ENCODE data around the gene ZDHHC9. TPM values are rescaled to one million over a fixed set of nuclear protein-coding genes. Genes with fewer than 3 reads are reported as not detected.

Gene ZDHHC9
- total RNA-seq, 5 donors from 2014 or later (not counting 1 experiment from before 2014, with no cell fraction given) = 3.3 to 7.9 (median 7.3) TPM

DNA sequence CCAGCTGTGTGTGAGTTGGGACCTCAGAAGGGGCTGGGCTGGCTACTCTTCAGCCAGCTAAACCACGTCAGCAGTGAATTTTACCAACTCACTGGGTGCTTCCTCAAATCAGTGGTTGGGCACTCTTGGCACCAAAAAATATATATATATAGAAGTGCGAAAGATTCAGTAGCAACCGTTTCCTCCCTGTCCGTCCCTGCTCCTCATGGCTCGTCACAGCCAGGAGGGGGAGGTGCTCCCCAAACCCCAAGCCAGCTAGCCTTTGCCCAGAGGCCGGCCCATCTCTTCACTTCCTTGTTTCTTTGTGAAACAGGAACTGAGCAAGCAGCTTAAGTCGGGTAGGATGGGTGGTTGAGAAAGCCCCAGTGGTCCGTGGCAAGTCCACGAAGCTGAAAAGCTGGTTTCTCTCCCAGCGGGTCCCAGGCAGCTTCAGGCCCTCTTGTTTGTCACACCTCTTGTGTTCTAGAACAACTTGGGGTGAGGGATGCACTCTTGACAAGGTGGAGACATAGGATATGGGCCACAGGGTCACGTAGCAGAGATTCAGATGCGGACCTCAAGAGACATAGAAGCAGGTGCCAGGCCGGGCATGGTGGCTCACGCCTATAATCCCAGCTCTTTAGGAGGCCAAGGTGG lies 70.8 kb downstream of the ZDHHC9 start:
- Mint-ChIP-seq H3K27me3 (no peaks in the 10 kb centered on the region), H3K4me3 (peak overlapping the region; percentile 9 to 57 (median 28)), H3K4me1 (peaks cover 78 to 87% (median 82%) of the 10 kb centered on the region in 3 donors), H3K27ac (peak overlapping the region; percentile 84 to 97), H3K36me3 (no peaks in the 10 kb centered on the region), H3K9me3 (no peaks in the 10 kb centered on the region)
- no peaks in the 10 kb centered on the region for H3K9me3 ChIP-seq
- peaks cover 55 to 100% of the 10 kb centered on the region in 2 experiments for H3K4me1 ChIP-seq (ENCODE audit: control insufficient read depth in 1 of 2, extremely low read depth in 1 of 2, insufficient read depth in 2 of 2, low read length in 2 of 2)
- WGBS (ENCODE audit: insufficient coverage) = 0% methylated on average over 2 of the region's 14 CpGs
- no peaks in the 10 kb centered on the region for H3K36me3 ChIP-seq (ENCODE audit: control insufficient read depth in 2 of 2, extremely low read depth in 1 of 2, insufficient read depth in 1 of 2, low read length in 1 of 2)
- ChIA-PET CTCF (interaction anchor here in 1 of 2 donors (1.8 to 2.0 kb wide), 2 partner anchors 9 to 13 kb away, joined by 5 to 11 read pairs; no protein-coding TSS in a partner anchor), POLR2A (interaction anchor here (0.6 to 1.0 kb wide), 3 partner anchors 8 to 24 kb away, joined by 3 read pairs; no protein-coding TSS in a partner anchor)
- H3K27ac ChIP-seq (ENCODE audit: low read length) = peak overlapping the region; percentile 79
- H3K4me3 ChIP-seq (ENCODE audit: control insufficient read depth in 1 of 2, extremely low read depth in 1 of 2, low read length in 1 of 2) = no peak overlapping the region
- no peak for ATAC-seq (replicated peaks in 1 of 4)
- peak in 27 of 35 experiments; percentile 19 to 76 (median 40) for DNase-seq
- H3K27me3 ChIP-seq (replicated peaks in 1 of 2; ENCODE audit: control insufficient read depth in 2 of 2, extremely low read depth in 1 of 2, insufficient read depth in 2 of 2, low read length in 1 of 2) = no peaks in the 10 kb centered on the region

DNA sequence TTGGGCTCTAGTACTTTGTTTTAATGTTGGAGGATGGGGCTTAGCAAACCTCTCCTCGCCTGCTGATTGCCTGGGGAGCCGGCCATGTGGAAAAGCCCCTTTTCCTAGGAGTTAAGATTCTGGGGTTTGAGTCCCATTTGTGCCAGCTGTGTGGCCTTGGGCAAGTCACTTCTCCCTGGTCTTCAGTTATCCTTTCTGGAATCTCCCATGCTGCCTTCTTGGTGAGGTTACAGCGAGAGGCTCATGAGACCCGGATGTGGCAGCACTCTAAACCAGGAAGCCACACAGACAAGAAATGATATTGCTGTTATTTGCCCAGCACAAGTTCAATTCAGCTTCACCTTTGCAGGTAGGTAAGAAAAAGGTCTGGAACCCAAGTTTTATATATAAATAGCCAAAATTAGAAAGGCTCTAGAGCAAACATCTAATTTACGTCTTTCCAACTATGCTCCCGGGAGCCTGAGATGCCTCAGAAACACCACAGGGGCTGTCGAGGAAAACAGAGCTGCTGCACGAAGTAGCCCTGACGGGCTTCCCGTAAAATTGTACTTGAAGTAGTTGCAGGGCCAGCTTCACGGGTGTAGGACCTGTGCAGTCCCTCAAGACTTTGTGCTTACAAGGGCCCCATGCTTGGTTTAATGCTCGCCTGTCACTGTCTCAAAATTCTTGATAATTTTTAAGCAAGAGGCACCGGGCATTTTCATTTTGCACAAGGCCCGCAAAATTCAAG lies 72.3 kb downstream of the ZDHHC9 start:
- DNase-seq (peak in 21 of 35 experiments; percentile 14 to 71 (median 34)), ATAC-seq (replicated peaks in 1 of 4) (peak; percentile 28 to 37 (median 36))
- WGBS (ENCODE audit: insufficient coverage) = 21% methylated on average over 7 of the region's 14 CpGs
- CTCF ChIA-PET = interaction anchor here (0.6 to 2.0 kb wide), 4 partner anchors 9 to 16 kb away, joined by 3 to 11 read pairs (median 4); no protein-coding TSS in a partner anchor
- Mint-ChIP-seq H3K9me3 (no peaks in the 10 kb centered on the region), H3K4me3 (peak overlapping the region in 1 of 3 donors; percentile 57), H3K36me3 (no peaks in the 10 kb centered on the region), H3K27ac (peak overlapping the region; percentile 92 to 95), H3K27me3 (no peaks in the 10 kb centered on the region), H3K4me1 (peaks cover 75 to 86% (median 80%) of the 10 kb centered on the region in 3 donors)
- POLR2A ChIA-PET = interaction anchor here in 1 of 2 donors (0.7 to 1.0 kb wide), 2 partner anchors 10 to 25 kb away, joined by 3 read pairs; no protein-coding TSS in a partner anchor
- H3K4me1 ChIP-seq (ENCODE audit: control insufficient read depth in 1 of 2, extremely low read depth in 1 of 2, insufficient read depth in 2 of 2, low read length in 2 of 2) = peaks cover 48 to 100% of the 10 kb centered on the region in 2 experiments
- peak overlapping the region; percentile 79 for H3K27ac ChIP-seq (ENCODE audit: low read length)
- H3K9me3 ChIP-seq = no peaks in the 10 kb centered on the region
- no peaks in the 10 kb centered on the region for H3K36me3 ChIP-seq (ENCODE audit: control insufficient read depth in 2 of 2, extremely low read depth in 1 of 2, insufficient read depth in 1 of 2, low read length in 1 of 2)
- no peaks in the 10 kb centered on the region for H3K27me3 ChIP-seq (replicated peaks in 1 of 2; ENCODE audit: control insufficient read depth in 2 of 2, extremely low read depth in 1 of 2, insufficient read depth in 2 of 2, low read length in 1 of 2)
- no peak overlapping the region for H3K4me3 ChIP-seq (ENCODE audit: control insufficient read depth in 1 of 2, extremely low read depth in 1 of 2, low read length in 1 of 2)

DNA sequence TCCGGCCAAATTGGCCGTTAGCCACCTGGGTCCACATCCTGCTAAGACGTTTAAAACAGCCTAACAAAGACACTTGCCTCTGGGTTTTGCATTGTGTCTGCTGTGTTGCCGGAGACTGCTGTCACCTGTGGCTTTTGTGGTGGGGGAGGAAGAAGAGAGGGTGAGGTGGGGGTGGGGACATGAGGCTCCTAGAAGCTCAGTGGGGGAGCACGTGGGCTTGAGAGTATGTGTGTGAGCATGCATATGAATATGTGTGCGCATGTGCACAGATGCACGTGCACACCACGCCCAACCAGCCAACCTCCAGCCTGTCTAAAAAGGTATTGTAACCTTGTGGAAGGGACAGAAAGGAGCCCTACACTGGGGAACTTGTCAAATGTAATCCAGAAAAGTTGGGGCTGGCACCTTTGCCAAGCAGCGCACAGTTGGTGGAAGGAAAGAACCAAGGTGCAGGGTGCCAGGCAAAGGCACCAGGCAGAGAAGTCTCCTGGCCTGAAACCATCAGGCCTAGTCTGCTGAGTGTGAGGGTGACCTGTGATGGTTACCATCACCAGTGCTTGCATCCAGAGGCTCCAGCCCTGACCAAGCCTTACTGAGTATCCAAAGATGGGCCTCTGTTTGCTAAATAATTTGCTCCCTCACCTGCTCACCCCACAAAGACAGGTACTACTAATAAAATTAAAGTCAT lies 74.1 kb downstream of the ZDHHC9 start:
- H3K27me3 ChIP-seq (replicated peaks in 1 of 2; ENCODE audit: control insufficient read depth in 2 of 2, extremely low read depth in 1 of 2, insufficient read depth in 2 of 2, low read length in 1 of 2) = no peaks in the 10 kb centered on the region
- Mint-ChIP-seq H3K4me3 (peak overlapping the region; percentile 25 to 51 (median 34)), H3K36me3 (no peaks in the 10 kb centered on the region), H3K27me3 (no peaks in the 10 kb centered on the region), H3K4me1 (peaks cover 67 to 76% (median 73%) of the 10 kb centered on the region in 3 donors), H3K27ac (peak overlapping the region; percentile 85 to 92), H3K9me3 (no peaks in the 10 kb centered on the region)
- WGBS (ENCODE audit: insufficient coverage) = 38% methylated on average over 1 of the region's 9 CpGs
- H3K4me3 ChIP-seq (ENCODE audit: control insufficient read depth in 1 of 2, extremely low read depth in 1 of 2, low read length in 1 of 2) = peak overlapping the region in 1 of 2 donors; percentile 17
- DNase-seq (peak; percentile 37 to 90 (median 76)), ATAC-seq (replicated peaks in 1 of 4) (peak; percentile 85 to 92 (median 88))
- H3K9me3 ChIP-seq = no peaks in the 10 kb centered on the region
- ChIA-PET POLR2A (interaction anchor here in 1 of 2 donors (1.3 to 1.5 kb wide), 2 partner anchors 10 to 12 kb away, joined by 3 to 7 read pairs; partner anchors contain the start of gene SASH3), CTCF (interaction anchor here (0.6 to 1.3 kb wide), 5 partner anchors 10 to 31 kb away, joined by 3 to 6 read pairs (median 3); partner anchors contain the start of gene SASH3 (in 1 of the 2))
- H3K4me1 ChIP-seq (ENCODE audit: control insufficient read depth in 1 of 2, extremely low read depth in 1 of 2, insufficient read depth in 2 of 2, low read length in 2 of 2) = peaks cover 45 to 83% of the 10 kb centered on the region in 2 experiments
- no peaks in the 10 kb centered on the region for H3K36me3 ChIP-seq (ENCODE audit: control insufficient read depth in 2 of 2, extremely low read depth in 1 of 2, insufficient read depth in 1 of 2, low read length in 1 of 2)
- peak overlapping the region; percentile 59 for H3K27ac ChIP-seq (ENCODE audit: low read length)

DNA sequence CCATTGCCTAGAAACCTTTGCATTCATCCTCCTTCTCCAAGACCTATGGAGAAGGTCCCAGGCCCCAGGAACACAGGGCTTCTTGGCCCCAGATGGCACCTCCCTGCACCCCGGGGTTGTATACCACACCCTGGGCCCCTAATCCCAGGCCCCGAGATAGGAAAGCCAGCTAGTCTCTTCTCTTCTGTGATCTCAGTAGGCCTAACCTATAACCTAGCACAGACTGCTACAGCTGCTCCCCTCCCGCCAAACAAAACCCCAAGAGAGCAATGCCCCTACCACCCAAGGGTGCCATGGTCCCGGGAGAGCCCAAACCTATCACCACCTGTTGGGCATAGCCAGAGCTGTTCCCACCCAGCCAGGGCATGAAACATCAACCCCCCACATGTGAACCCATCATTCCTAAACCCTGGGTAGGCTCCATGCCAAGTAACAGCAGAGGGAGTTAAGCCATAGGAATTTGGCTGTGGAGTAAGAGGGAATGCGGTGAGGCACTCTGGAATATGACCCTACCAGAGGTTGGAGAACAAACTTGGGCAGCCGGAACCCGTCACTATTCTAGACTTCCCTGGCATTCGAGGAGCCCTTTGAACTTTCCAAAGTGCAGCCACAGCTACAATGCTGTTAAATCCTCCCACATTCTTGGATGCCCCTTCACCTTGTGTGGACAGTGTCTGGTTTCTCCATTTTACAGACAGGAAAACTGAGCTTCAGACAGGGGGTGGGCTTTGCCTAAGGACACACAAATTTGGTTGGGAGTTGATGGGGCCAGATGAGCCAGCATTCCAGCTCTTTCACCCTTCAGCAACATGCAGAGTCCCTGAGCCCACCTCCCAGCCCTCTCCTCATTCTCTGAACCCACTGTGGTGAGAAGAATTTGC lies 74.9 kb downstream of the ZDHHC9 start:
- Mint-ChIP-seq H3K27ac (peak overlapping the region; percentile 85 to 92), H3K9me3 (no peaks in the 10 kb centered on the region), H3K4me3 (peak overlapping the region; percentile 25 to 51 (median 34)), H3K4me1 (peaks cover 59 to 68% (median 66%) of the 10 kb centered on the region in 3 donors), H3K36me3 (no peaks in the 10 kb centered on the region), H3K27me3 (no peaks in the 10 kb centered on the region)
- Histone ChIP-seq H3K9me3 (no peaks in the 10 kb centered on the region), H3K27ac (ENCODE audit: low read length) (peak overlapping the region; percentile 59), H3K4me3 (ENCODE audit: control insufficient read depth in 1 of 2, extremely low read depth in 1 of 2, low read length in 1 of 2) (peak overlapping the region in 1 of 2 donors; percentile 17), H3K27me3 (replicated peaks in 1 of 2; ENCODE audit: control insufficient read depth in 2 of 2, extremely low read depth in 1 of 2, insufficient read depth in 2 of 2, low read length in 1 of 2) (no peaks in the 10 kb centered on the region), H3K4me1 (ENCODE audit: control insufficient read depth in 1 of 2, extremely low read depth in 1 of 2, insufficient read depth in 2 of 2, low read length in 2 of 2) (peaks cover 44 to 75% of the 10 kb centered on the region in 2 experiments), H3K36me3 (ENCODE audit: control insufficient read depth in 2 of 2, extremely low read depth in 1 of 2, insufficient read depth in 1 of 2, low read length in 1 of 2) (no peaks in the 10 kb centered on the region)
- ChIA-PET POLR2A (interaction anchor here (0.7 to 1.5 kb wide), 3 partner anchors 11 to 956 kb away, joined by 3 to 7 read pairs (median 3); partner anchors contain the start of gene SASH3 (in 1 of the 2)), CTCF (interaction anchor here (0.7 to 1.3 kb wide), 4 partner anchors 9 to 12 kb away, joined by 3 to 6 read pairs (median 4); partner anchors contain the start of gene SASH3 (in 1 of the 2))
- DNase-seq = no peak
- ATAC-seq (replicated peaks in 1 of 4) = peak in 1 of 4 experiments; percentile 26
- WGBS (ENCODE audit: insufficient coverage) = 70% methylated on average over 2 of the region's 8 CpGs

DNA sequence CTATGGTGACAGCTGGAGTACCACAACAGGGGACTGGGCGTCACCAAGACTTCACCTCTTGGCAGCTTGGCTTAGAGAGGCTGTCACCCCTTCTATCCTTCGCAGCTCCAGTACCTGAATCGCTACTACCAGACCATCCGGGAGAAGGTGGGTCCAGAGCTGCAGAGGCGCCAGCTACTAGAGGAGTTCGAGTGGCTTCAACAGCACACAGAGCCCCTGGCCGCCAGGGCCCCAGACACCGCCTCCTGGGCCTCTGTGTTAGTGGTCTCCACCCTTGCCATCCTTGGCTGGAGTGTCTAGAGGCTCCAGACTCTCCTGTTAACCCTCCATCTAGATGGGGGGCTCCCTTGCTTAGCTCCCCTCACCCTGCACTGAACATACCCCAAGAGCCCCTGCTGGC lies 75.5 kb downstream of the ZDHHC9 start:
- DNase-seq (no peak), ATAC-seq (replicated peaks in 1 of 4) (no peak)
- no CpG with 5 or more reads among the region's 8 CpGs for WGBS (ENCODE audit: insufficient coverage)
- POLR2A ChIA-PET = no interaction called here
- Histone ChIP-seq H3K4me3 (ENCODE audit: control insufficient read depth in 1 of 2, extremely low read depth in 1 of 2, low read length in 1 of 2) (no peak overlapping the region), H3K27ac (ENCODE audit: low read length) (peak overlapping the region; percentile 59), H3K36me3 (ENCODE audit: control insufficient read depth in 2 of 2, extremely low read depth in 1 of 2, insufficient read depth in 1 of 2, low read length in 1 of 2) (no peaks in the 10 kb centered on the region), H3K4me1 (ENCODE audit: control insufficient read depth in 1 of 2, extremely low read depth in 1 of 2, insufficient read depth in 2 of 2, low read length in 2 of 2) (peaks cover 40 to 71% of the 10 kb centered on the region in 2 experiments), H3K9me3 (no peaks in the 10 kb centered on the region), H3K27me3 (replicated peaks in 1 of 2; ENCODE audit: control insufficient read depth in 2 of 2, extremely low read depth in 1 of 2, insufficient read depth in 2 of 2, low read length in 1 of 2) (no peaks in the 10 kb centered on the region)
- Mint-ChIP-seq H3K27ac (peak overlapping the region; percentile 85 to 92), H3K9me3 (no peaks in the 10 kb centered on the region), H3K4me3 (peak overlapping the region in 1 of 3 donors; percentile 34), H3K4me1 (peaks cover 54 to 62% (median 59%) of the 10 kb centered on the region in 3 donors), H3K36me3 (no peaks in the 10 kb centered on the region), H3K27me3 (no peaks in the 10 kb centered on the region)
- CTCF ChIA-PET = interaction anchor here (0.6 to 1.0 kb wide), 3 partner anchors 9 to 125 kb away, joined by 3 to 5 read pairs (median 5); no protein-coding TSS in a partner anchor
